Ovary (tissue), 9 donors: ENCODE results near the gene BLOC1S5. TPM values are rescaled to one million over a fixed set of nuclear protein-coding genes. Genes with fewer than 3 reads are reported as not detected.

Experiments
- DNase-seq, 5 donors: peaks; one replicate each; pipeline ENCODE4 v3.0.0-alpha.2; 2019 to 2020
- H3K27ac ChIP-seq, 2 donors: fragments of 200-600 bp; one replicate each; pipeline versions ENCODE4 v1.5.1 to v1.8.0; 2019 to 2022
- H3K27me3 ChIP-seq: fragments of 200-600 bp; one replicate; pipeline ENCODE4 v1.8.0; 2022
- H3K36me3 ChIP-seq: fragments of 200-600 bp; sonication (generic); one replicate; pipeline ENCODE4 v1.5.1; 2019
- H3K4me1 ChIP-seq: one replicate; pipeline ENCODE4 v1.8.1; 2013; ENCODE audit warnings: mild to moderate bottlenecking, moderate library complexity; ENCODE audit not compliant: insufficient read depth
- H3K4me3 ChIP-seq: fragments of 200-600 bp; sonication (generic); one replicate; pipeline ENCODE4 v1.5.1; 2017
- H3K9me3 ChIP-seq, 2 donors: fragments of 200-600 bp in 1 of 2; sonication (generic) in 1 of 2; one replicate each; pipeline versions ENCODE4 v1.5.1 to v1.8.1; 2013 to 2019; ENCODE audit warnings: mild to moderate bottlenecking in 1 of 2, moderate library complexity in 1 of 2
- CTCF ChIP-seq, 3 donors: fragments of 450-650 bp in 2 of 3; fragments of 200-600 bp in 1 of 3; IDR thresholded peaks; one replicate each; pipeline versions ENCODE4 v1.5.1 to v1.8.0; 2016 to 2022; ENCODE audit warnings: antibody characterized with exemption in 3 of 3, mild to moderate bottlenecking in 1 of 3
- EP300 ChIP-seq: sonication (generic); formaldehyde crosslinking; IDR thresholded peaks from one replicate; pipeline ENCODE4 v1.6.1; 2017; ENCODE audit warnings: antibody characterized with exemption
- POLR2A ChIP-seq: fragments of 450-650 bp; IDR thresholded peaks from one replicate; pipeline ENCODE4 v1.6.1; 2017; ENCODE audit warnings: antibody characterized with exemption, mild to moderate bottlenecking, moderate library complexity
- WGBS, 3 donors: extraction: QIAGEN DNeasy Blood & Tissue Kit in 1 of 3; methylation state at CpG; one replicate each; pipeline versions ENCODE4 v1.1.5 to v1.1.7; 2013 to 2017; 5-methylcytosine and 5-hydroxymethylcytosine counted together
- intact Hi-C, 4 donors: fragments of 100-400 bp; cut with DNase I; formaldehyde crosslinking; loops; one replicate each; pipeline versions ENCODE4 v1.11.0 to v1.15.1; 2022 to 2023
- polyA plus RNA-seq, 2 donors: library from polyadenylated mRNA; stranded (reverse); fragments of 200-250 nt in 1 of 2; fragments of 350-450 nt in 1 of 2; fragmentation: Illumina TruSeq in 1 of 2; extraction: RNeasy Lipid Tissue Mini Kit (QIAGEN cat#74804) in 1 of 2; gene quantifications; one replicate each; pipeline ENCODE4 v1.2.3, GENCODE V29; 2013 to 2014
- total RNA-seq, 7 donors: library from RNA; depleted of rRNA in 2 of 7; stranded (reverse); fragments of >200 nt in 2 of 7; fragmentation: NEBNext Ultra II Directional in 3 of 7; extraction: Animal tissue kit (Norgen Biotek cat#: 25700) in 3 of 7; gene quantifications; one replicate each; pipeline versions ENCODE4 v1.1.0 to v1.2.4, GENCODE V29; 2016 to 2023
- donor health status: DM: no; HTN: no; CAD: no; lungs with moderate emphysema.
- donor health status: DM: no; HTN: no; CAD: no.
- donor health status: Bipolar disorder and iron deficiency.
- donor health status: DM: yes; HTN: yes; CAD: no.
- donor health status: DM: no; HTN: no; CAD: no.
- donor health status: DM: yes; HTN: yes; CAD: no.

The BLOC1S5 gene
- total and polyA plus RNA-seq, 9 donors, result 8.8 to 21.5 (median 15.4) TPM

- Histone ChIP-seq H3K9me3 (no peaks in the 10 kb centered on the region), H3K4me3 (no peak overlapping the region), H3K4me1 (no peaks in the 10 kb centered on the region), H3K27me3 (no peaks in the 10 kb centered on the region), H3K27ac (no peak overlapping the region), H3K36me3 (no peaks in the 10 kb centered on the region)
- no peak for DNase-seq
- 77 to 79% (median 79%) methylated on average over 13 of the region's 13 CpGs for WGBS, 3 donors
- intact Hi-C loops, result no loop called here
- TF ChIP-seq EP300 (no peak), CTCF (IDR thresholded peaks at IDR 0.05) (no peak), POLR2A (no peak)
These were observed 44.8 kb upstream of the BLOC1S5 start for GRCh38 chr6:8108759-8109539.

- WGBS, 3 donors, result 67 to 81% (median 70%) methylated on average over 4 of the region's 4 CpGs
- DNase-seq, result no peak
- TF ChIP-seq EP300 (no peak), CTCF (IDR thresholded peaks at IDR 0.05) (no peak), POLR2A (no peak)
These were observed 44.0 kb upstream of the BLOC1S5 start for GRCh38 chr6:8108031-8108660.

GRCh38 chr6:8105791-8106190, 41.6 kb upstream of the BLOC1S5 start:
- TF ChIP-seq CTCF (IDR thresholded peaks at IDR 0.05) (no peak), EP300 (no peak), POLR2A (no peak)
- intact Hi-C loops, result no loop called here

More at GRCh38 chr6:8108031-8108660, 44.0 kb upstream of the BLOC1S5 start:
- Histone ChIP-seq H3K36me3 (no peaks in the 10 kb centered on the region), H3K27ac (no peak overlapping the region), H3K9me3 (no peaks in the 10 kb centered on the region), H3K27me3 (no peaks in the 10 kb centered on the region), H3K4me1 (no peaks in the 10 kb centered on the region), H3K4me3 (no peak overlapping the region)
- intact Hi-C loops, result no loop called here

GRCh38 chr6:8103726-8104125, 39.5 kb upstream of the BLOC1S5 start:
- Histone ChIP-seq H3K27ac (no peak overlapping the region), H3K4me1 (no peaks in the 10 kb centered on the region), H3K27me3 (no peaks in the 10 kb centered on the region), H3K4me3 (no peak overlapping the region), H3K36me3 (no peaks in the 10 kb centered on the region), H3K9me3 (no peaks in the 10 kb centered on the region)
- intact Hi-C loops, result no loop called here
- no peak for TF ChIP-seq CTCF (IDR thresholded peaks at IDR 0.05)
- no peak for TF ChIP-seq POLR2A
- no peak for TF ChIP-seq EP300
- DNase-seq, result no peak

More at GRCh38 chr6:8105791-8106190, 41.6 kb upstream of the BLOC1S5 start:
- Histone ChIP-seq H3K27me3 (no peaks in the 10 kb centered on the region), H3K4me3 (no peak overlapping the region), H3K4me1 (no peaks in the 10 kb centered on the region), H3K36me3 (no peaks in the 10 kb centered on the region), H3K9me3 (no peaks in the 10 kb centered on the region), H3K27ac (no peak overlapping the region)
- no peak for DNase-seq
